Lower leg skin (tissue), 4 donors: ENCODE results near the gene WDFY2. TPM values are rescaled to one million over a fixed set of nuclear protein-coding genes. Genes with fewer than 3 reads are reported as not detected.
A peak's percentile ranks its signal among the peaks of the same experiment; 100 is the strongest.

Experiments used
- DNase-seq, 2 donors: peaks; one replicate each; pipeline ENCODE4 v3.0.0-alpha.2; 2019; ENCODE audit warnings: low spot score in 2 of 2
- H3K4me3 ChIP-seq: fragments of 200-600 bp; sonication (generic); 2 replicates; pipeline ENCODE4 v1.5.1; 2017; ENCODE audit warnings: mild to moderate bottlenecking, low read depth; ENCODE audit not compliant: poor library complexity, severe bottlenecking
- CTCF ChIP-seq, 3 donors: fragments of 450-650 bp; IDR thresholded peaks; one replicate each; pipeline ENCODE4 v1.5.1; 2016; ENCODE audit warnings: antibody characterized with exemption in 3 of 3, mild to moderate bottlenecking in 3 of 3, moderate library complexity in 2 of 3
- POLR2A ChIP-seq, 2 donors: fragments of 450-650 bp; IDR thresholded peaks; one replicate each; pipeline ENCODE4 v1.6.1; 2016 to 2017; ENCODE audit warnings: antibody characterized with exemption in 2 of 2, mild to moderate bottlenecking in 1 of 2, moderate library complexity in 1 of 2
- WGBS, 2 donors: methylation state at CpG; one replicate each; pipeline ENCODE4 v1.1.5; 2018; 5-methylcytosine and 5-hydroxymethylcytosine counted together
- intact Hi-C: fragments of 100-400 bp; cut with DNase I; formaldehyde crosslinking; loops from one replicate; pipeline ENCODE4 v1.15.0; 2023; ENCODE audit warnings: low total_unique reads
- microRNA-seq, 2 donors: library from miRNA; unstranded; fragments of <30 nt; microRNA quantifications; one replicate each; pipeline ENCODE4, GENCODE V29; 2016; ENCODE audit warnings: borderline replicate concordance in 2 of 2, borderline number of aligned reads in 1 of 2
- total RNA-seq, 4 donors: library from RNA; depleted of rRNA; stranded (reverse); fragments of >200 nt; gene quantifications; one replicate each; pipeline ENCODE4 v1.1.0, GENCODE V29; 2016

The WDFY2 gene
- total RNA-seq, 4 donors from 2014 or later, result 20.1 to 40.3 (median 22.4) TPM

GRCh38 chr13:51814825-51815650 lies 230.8 kb downstream of the WDFY2 start:
- no peak overlapping the region for H3K4me3 ChIP-seq
- no peak for DNase-seq
- intact Hi-C loops, result no loop called here
- 31 to 32% methylated on average over 13 of the region's 13 CpGs for WGBS, 2 donors
- TF ChIP-seq POLR2A (IDR thresholded peaks at IDR 0.05) (no peak), CTCF (IDR thresholded peaks at IDR 0.05) (peak in 1 of 3 donors; percentile 36)

GRCh38 chr13:51815848-51816247 lies 231.6 kb downstream of the WDFY2 start:
- DNase-seq, result no peak
- no peak for TF ChIP-seq POLR2A (IDR thresholded peaks at IDR 0.05)
- no peak for TF ChIP-seq CTCF (IDR thresholded peaks at IDR 0.05)
- no peak overlapping the region for H3K4me3 ChIP-seq
- 56 to 66% methylated on average over 11 of the region's 11 CpGs for WGBS, 2 donors
- intact Hi-C loops, result no loop called here

DNA sequence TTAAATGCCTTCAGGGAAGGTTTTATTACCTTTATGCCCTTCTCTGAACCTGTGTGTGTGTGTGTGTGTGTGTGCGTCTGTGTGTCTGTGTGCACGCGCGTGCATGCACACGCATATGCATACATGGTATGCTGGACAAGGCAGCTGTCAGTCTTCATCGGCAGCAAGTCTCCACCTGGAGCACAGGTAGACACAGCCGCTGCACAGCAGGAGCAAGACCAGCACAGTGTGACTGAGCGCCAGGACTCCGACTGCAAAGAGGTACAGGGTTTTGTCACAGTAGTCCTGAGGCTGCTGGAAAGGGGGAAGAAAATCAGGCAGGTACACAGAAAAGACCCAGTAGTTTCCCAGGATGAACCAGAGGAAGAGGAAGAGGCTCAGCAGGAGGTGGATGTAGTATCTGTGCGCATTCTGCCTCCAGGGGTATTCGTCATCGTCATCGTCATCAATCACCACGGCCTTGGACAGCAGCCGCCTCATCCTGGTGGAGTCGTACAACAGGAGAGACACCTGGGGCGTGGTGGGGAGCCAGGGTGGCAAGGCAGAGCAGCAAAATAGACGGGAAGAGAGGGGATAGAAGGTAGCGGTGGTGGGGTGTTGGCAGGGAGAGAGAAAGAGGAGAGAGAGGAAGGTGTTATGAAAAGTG lies 232.5 kb downstream of the WDFY2 start:
- 55 to 58% methylated on average over 19 of the region's 19 CpGs for WGBS, 2 donors
- H3K4me3 ChIP-seq, result no peak overlapping the region
- TF ChIP-seq POLR2A (IDR thresholded peaks at IDR 0.05) (no peak), CTCF (IDR thresholded peaks at IDR 0.05) (no peak)
- intact Hi-C loops, result no loop called here
- no peak for DNase-seq

Small RNAs within 50 kb of the gene (microRNA-seq; reads per million reads assigned to microRNA genes)
- gene MIR4703, result 0 to 0.68 reads per million in 2 donors

Other genes with a start within 250 kb of the WDFY2 start
- gene SERPINE3, start 244.8 kb upstream of the WDFY2 start, total RNA-seq, result under 1 TPM in 1 of 4 donors, not detected in 3; 0.12 TPM
- 10 to 100 TPM; 35.2 to 48.6 (median 41.3) TPM for gene INTS6, start 131.4 kb upstream of the WDFY2 start, total RNA-seq
- gene DHRS12, start 219.7 kb downstream of the WDFY2 start, total RNA-seq, result 10 to 100 TPM in 2 of 4 donors, 1 to 10 TPM in 2; 7.6 to 11.8 (median 10.3) TPM